Measurements from ENCODE around the gene GCFC2. TPM values are rescaled to one million over a fixed set of nuclear protein-coding genes. Genes with fewer than 3 reads are reported as not detected.

The GCFC2 gene
- total RNA-seq, 1 experiment from 2014 or later: 20.1 TPM

- Histone ChIP-seq H3K4me3 (replicated peaks in 1 of 2; ENCODE audit: low read depth in 1 of 2, low read length in 2 of 2) (no peak overlapping the region), H3K79me2 (ENCODE audit: insufficient read depth, low read length) (no peaks in the 10 kb centered on the region), H2AFZ (ENCODE audit: low read depth, low read length, poor library complexity, severe bottlenecking) (no peak overlapping the region), H4K20me1 (ENCODE audit: insufficient read depth) (no peaks in the 10 kb centered on the region), H3K4me2 (ENCODE audit: low read length) (no peak overlapping the region), H3K9me3 (ENCODE audit: control insufficient read depth in 1 of 2, insufficient read depth in 1 of 2, low read depth in 1 of 2, low read length in 2 of 2) (no peaks in the 10 kb centered on the region), H3K4me1 (ENCODE audit: control insufficient read depth in 1 of 2, insufficient read depth in 2 of 2, low read length in 2 of 2) (peaks cover 0 to 4% of the 10 kb centered on the region in 2 experiments; a peak in 1 of 4 replicates), H3K27ac (ENCODE audit: low read depth, low read length) (no peak overlapping the region), H3K9me2 (ENCODE audit: insufficient read depth) (no peaks in the 10 kb centered on the region), H3K9ac (ENCODE audit: low read length) (no peak overlapping the region), H3K27me3 (ENCODE audit: insufficient read depth, low read length) (no peaks in the 10 kb centered on the region), H3K36me3 (ENCODE audit: control insufficient read depth in 1 of 2, insufficient read depth in 2 of 2, low read length in 2 of 2) (no peaks in the 10 kb centered on the region)
- intact Hi-C loops (cut with micrococcal nuclease): no loop called here
- no peak for TF ChIP-seq SIN3A (IDR thresholded peaks at IDR 0.05; ENCODE audit: low read depth)
- no peak for TF ChIP-seq EZH2 (IDR thresholded peaks at IDR 0.05)
- TF ChIP-seq POLR2AphosphoS5 (IDR thresholded peaks at IDR 0.05; ENCODE audit: low read depth, low read length): no peak
- no peak for TF ChIP-seq ZBTB33 (IDR thresholded peaks at IDR 0.05; ENCODE audit: extremely low read depth, insufficient replicate concordance, low read length)
- no peak for TF ChIP-seq ATF3 (IDR thresholded peaks at IDR 0.05)
- no peak for TF ChIP-seq POLR2A (IDR thresholded peaks at IDR 0.05; ENCODE audit: borderline replicate concordance, extremely low read depth, insufficient read depth, insufficient read length)
- no peak for TF ChIP-seq TCF7L2 (IDR thresholded peaks at IDR 0.05; ENCODE audit: borderline replicate concordance, extremely low read depth, insufficient read depth, insufficient read length)
- no peak for TF ChIP-seq RAD21 (IDR thresholded peaks at IDR 0.05; ENCODE audit: low read depth)
- no peak for TF ChIP-seq ZNF274 (IDR thresholded peaks at IDR 0.05; ENCODE audit: low read depth, low read length)
- TF ChIP-seq FOSL1 (IDR thresholded peaks at IDR 0.05; ENCODE audit: low read depth): no peak
- ATAC-seq (no peak), DNase-seq (ENCODE audit: low read depth, low spot score) (no peak)
- ChIA-PET POLR2A (no interaction called here), RAD21 (ENCODE audit: low non-redundant PET in 1 of 2, low total read pairs in 2 of 2, uncharacterized antibody in 2 of 2, unreplicated experiment in 2 of 2) (no interaction called here), CTCF (no interaction called here)
- BruUV-seq (replicated peaks): no TSS peak
These were observed 93.8 kb downstream of the GCFC2 start for GRCh38 chr2:75616933-75617332.

Data from HCT116 (cell line).